ENCODE data around the gene MAGI2. TPM values are rescaled to one million over a fixed set of nuclear protein-coding genes. Genes with fewer than 3 reads are reported as not detected.

MAGI2 gene
- total and polyA plus RNA-seq, 2 donors (not counting 3 experiments of a cell fraction or from before 2014, with no cell fraction given) = 0.28 to 6.0 TPM

GRCh38 chr7:78265486-78265885, 1188.0 kb downstream of the MAGI2 start:
- H3K27ac ChIP-seq (ENCODE audit: insufficient read depth, low read depth, low read length) = no peak overlapping the region
- no peaks in the 10 kb centered on the region for H3K36me3 ChIP-seq (ENCODE audit: control insufficient read depth in 2 of 2, extremely low read depth in 1 of 2, insufficient read depth in 2 of 2, low read length in 2 of 2)
- no peak overlapping the region for H3K4me2 ChIP-seq (ENCODE audit: insufficient read depth, low read length)
- dilution Hi-C loops (cut with MboI; ENCODE audit: extremely low pct_ligation_motif_present, low sequenced_read_pairs) = no loop called here
- no TSS peak for BruUV-seq (replicated peaks)
- DNase-seq (ENCODE audit: low read depth, low spot score) (no peak), FAIRE-seq (no peak)
- H3K9me1 ChIP-seq (replicated peaks; ENCODE audit: control insufficient read depth, extremely low read depth, insufficient read depth, low read length) = no peaks in the 10 kb centered on the region
- TF ChIP-seq GATA2 (IDR thresholded peaks at IDR 0.05; ENCODE audit: insufficient read depth, insufficient read length, low read depth, low read length) (no peak), JUN (IDR thresholded peaks at IDR 0.05; ENCODE audit: borderline replicate concordance, insufficient read depth, insufficient read length, low read depth) (no peak), POLR2A (IDR thresholded peaks at IDR 0.05; ENCODE audit: low read depth, low read length) (no peak), FOS (IDR thresholded peaks at IDR 0.05; ENCODE audit: borderline replicate concordance, insufficient read depth, low read length) (no peak), MYC (IDR thresholded peaks at IDR 0.05; ENCODE audit: low read depth, low read length) (no peak), EZH2 (IDR thresholded peaks at IDR 0.05; ENCODE audit: borderline replicate concordance, low read depth, low read length, severe bottlenecking) (no peak), POLR2AphosphoS5 (IDR thresholded peaks at IDR 0.05; ENCODE audit: insufficient read depth, low read depth, low read length) (no peak)
- TF ChIP-seq, protein P1, sequence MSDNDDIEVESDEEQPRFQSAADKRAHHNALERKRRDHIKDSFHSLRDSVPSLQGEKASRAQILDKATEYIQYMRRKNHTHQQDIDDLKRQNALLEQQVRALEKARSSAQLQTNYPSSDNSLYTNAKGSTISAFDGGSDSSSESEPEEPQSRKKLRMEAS (IDR thresholded peaks at IDR 0.05; ENCODE audit: insufficient read depth, insufficient read length) = no peak
- TF ChIP-seq, protein P2, sequence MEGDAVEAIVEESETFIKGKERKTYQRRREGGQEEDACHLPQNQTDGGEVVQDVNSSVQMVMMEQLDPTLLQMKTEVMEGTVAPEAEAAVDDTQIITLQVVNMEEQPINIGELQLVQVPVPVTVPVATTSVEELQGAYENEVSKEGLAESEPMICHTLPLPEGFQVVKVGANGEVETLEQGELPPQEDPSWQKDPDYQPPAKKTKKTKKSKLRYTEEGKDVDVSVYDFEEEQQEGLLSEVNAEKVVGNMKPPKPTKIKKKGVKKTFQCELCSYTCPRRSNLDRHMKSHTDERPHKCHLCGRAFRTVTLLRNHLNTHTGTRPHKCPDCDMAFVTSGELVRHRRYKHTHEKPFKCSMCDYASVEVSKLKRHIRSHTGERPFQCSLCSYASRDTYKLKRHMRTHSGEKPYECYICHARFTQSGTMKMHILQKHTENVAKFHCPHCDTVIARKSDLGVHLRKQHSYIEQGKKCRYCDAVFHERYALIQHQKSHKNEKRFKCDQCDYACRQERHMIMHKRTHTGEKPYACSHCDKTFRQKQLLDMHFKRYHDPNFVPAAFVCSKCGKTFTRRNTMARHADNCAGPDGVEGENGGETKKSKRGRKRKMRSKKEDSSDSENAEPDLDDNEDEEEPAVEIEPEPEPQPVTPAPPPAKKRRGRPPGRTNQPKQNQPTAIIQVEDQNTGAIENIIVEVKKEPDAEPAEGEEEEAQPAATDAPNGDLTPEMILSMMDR (IDR thresholded peaks at IDR 0.05; ENCODE audit: extremely low read depth in 1 of 2, insufficient read depth in 1 of 2, low read depth in 1 of 2, low read length in 2 of 2) = no peak
- no peak overlapping the region for H3K9ac ChIP-seq (replicated peaks; ENCODE audit: extremely low read depth, insufficient read depth, low read length)
- H3K4me3 ChIP-seq (replicated peaks in 1 of 3; ENCODE audit: insufficient read depth in 1 of 3, low read depth in 1 of 3, low read length in 3 of 3) = no peak overlapping the region
- ChIA-PET CTCF (interaction anchor here (1.0 to 1.7 kb wide), 2 partner anchors 14 to 20 kb away, joined by 3 read pairs; no protein-coding TSS in a partner anchor), POLR2A (no interaction called here)
- intact Hi-C loops (cut with micrococcal nuclease) = no loop called here
- no peaks in the 10 kb centered on the region for H3K79me2 ChIP-seq (ENCODE audit: control insufficient read depth, insufficient read depth, low read length)
- peaks cover 0 to 2% of the 10 kb centered on the region in 2 experiments for H3K27me3 ChIP-seq (ENCODE audit: control insufficient read depth in 2 of 2, insufficient read depth in 2 of 2, low read length in 2 of 2)
- H3K4me1 ChIP-seq (ENCODE audit: control insufficient read depth, extremely low read depth, insufficient read depth, low read length) = no peaks in the 10 kb centered on the region
- no peaks in the 10 kb centered on the region for H4K20me1 ChIP-seq (replicated peaks; ENCODE audit: control insufficient read depth, extremely low read depth, insufficient read depth, low read length)
- H2AFZ ChIP-seq (ENCODE audit: low read depth, low read length) = no peak overlapping the region
- H3K9me3 ChIP-seq (replicated peaks; ENCODE audit: control insufficient read depth, insufficient read depth, low read length) = no peaks in the 10 kb centered on the region
